ENCODE data around the gene ZNF415. TPM values are rescaled to one million over a fixed set of nuclear protein-coding genes. Genes with fewer than 3 reads are reported as not detected.

ZNF415 gene
- total and polyA plus RNA-seq, 8 donors = 7.2 to 24.8 (median 23.4) TPM

DNA sequence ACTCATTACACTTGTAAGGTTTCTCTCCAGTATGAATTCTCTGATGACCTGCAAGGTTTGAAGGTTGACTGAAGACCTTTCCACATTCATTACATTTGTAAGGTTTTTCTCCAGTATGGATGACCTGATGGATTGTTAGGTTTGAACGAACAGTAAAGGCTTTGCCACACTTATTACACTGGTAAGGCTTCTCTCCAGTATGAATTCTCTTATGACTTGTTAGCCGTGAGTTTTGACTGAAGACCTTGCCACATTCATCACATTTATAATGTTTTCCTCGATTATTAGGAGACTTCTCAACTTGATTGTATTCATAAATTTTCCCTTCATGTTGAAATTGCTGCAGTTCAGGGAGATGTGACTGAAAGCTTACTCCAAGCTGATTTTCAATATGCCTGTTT lies 33.0 kb upstream of the ZNF415 start:
- peaks cover 0 to 90% of the 10 kb centered on the region in 2 donors for H3K9me3 ChIP-seq
- no peak for DNase-seq
- no peak for ATAC-seq
- H3K36me3 ChIP-seq = peaks cover 0 to 20% of the 10 kb centered on the region in 2 donors
- TF ChIP-seq, protein P1, sequence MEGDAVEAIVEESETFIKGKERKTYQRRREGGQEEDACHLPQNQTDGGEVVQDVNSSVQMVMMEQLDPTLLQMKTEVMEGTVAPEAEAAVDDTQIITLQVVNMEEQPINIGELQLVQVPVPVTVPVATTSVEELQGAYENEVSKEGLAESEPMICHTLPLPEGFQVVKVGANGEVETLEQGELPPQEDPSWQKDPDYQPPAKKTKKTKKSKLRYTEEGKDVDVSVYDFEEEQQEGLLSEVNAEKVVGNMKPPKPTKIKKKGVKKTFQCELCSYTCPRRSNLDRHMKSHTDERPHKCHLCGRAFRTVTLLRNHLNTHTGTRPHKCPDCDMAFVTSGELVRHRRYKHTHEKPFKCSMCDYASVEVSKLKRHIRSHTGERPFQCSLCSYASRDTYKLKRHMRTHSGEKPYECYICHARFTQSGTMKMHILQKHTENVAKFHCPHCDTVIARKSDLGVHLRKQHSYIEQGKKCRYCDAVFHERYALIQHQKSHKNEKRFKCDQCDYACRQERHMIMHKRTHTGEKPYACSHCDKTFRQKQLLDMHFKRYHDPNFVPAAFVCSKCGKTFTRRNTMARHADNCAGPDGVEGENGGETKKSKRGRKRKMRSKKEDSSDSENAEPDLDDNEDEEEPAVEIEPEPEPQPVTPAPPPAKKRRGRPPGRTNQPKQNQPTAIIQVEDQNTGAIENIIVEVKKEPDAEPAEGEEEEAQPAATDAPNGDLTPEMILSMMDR (IDR thresholded peaks at IDR 0.05) = no peak
- no peaks in the 10 kb centered on the region for H3K4me1 ChIP-seq
- H3K27me3 ChIP-seq = no peaks in the 10 kb centered on the region
- H3K27ac ChIP-seq = no peak overlapping the region
- intact Hi-C loops (cut with DNase I) = no loop called here
- no peak overlapping the region for H3K4me3 ChIP-seq

- no peak overlapping the region for H3K4me3 ChIP-seq
- peaks cover 0 to 63% of the 10 kb centered on the region in 2 donors for H3K9me3 ChIP-seq
- no peak for DNase-seq
- H3K36me3 ChIP-seq = peaks cover 0 to 20% of the 10 kb centered on the region in 2 donors
- no peak for ATAC-seq
- peaks cover 0 to 19% of the 10 kb centered on the region in 2 donors for H3K4me1 ChIP-seq
- no peak overlapping the region for H3K27ac ChIP-seq
- intact Hi-C loops (cut with DNase I) = no loop called here
- H3K27me3 ChIP-seq = no peaks in the 10 kb centered on the region
- TF ChIP-seq, protein P1 (IDR thresholded peaks at IDR 0.05) = no peak
Measured at GRCh38 chr19:53161123-53161522, 28.4 kb upstream of the ZNF415 start.

- DNase-seq (no peak), ATAC-seq (no peak)
- peaks cover 0 to 19% of the 10 kb centered on the region in 2 donors for H3K4me1 ChIP-seq
- H3K27me3 ChIP-seq = no peaks in the 10 kb centered on the region
- peaks cover 0 to 58% of the 10 kb centered on the region in 2 donors for H3K9me3 ChIP-seq
- peaks cover 0 to 14% of the 10 kb centered on the region in 2 donors for H3K36me3 ChIP-seq
- intact Hi-C loops (cut with DNase I) = no loop called here
- H3K27ac ChIP-seq = no peak overlapping the region
- TF ChIP-seq, protein P1 (IDR thresholded peaks at IDR 0.05) = no peak
- no peak overlapping the region for H3K4me3 ChIP-seq
Measured at GRCh38 chr19:53160350-53160749, 27.6 kb upstream of the ZNF415 start.

GRCh38 chr19:53158119-53158656 lies 25.5 kb upstream of the ZNF415 start:
- intact Hi-C loops (cut with DNase I) = no loop called here
- Histone ChIP-seq H3K36me3 (peaks cover 0 to 18% of the 10 kb centered on the region in 2 donors), H3K27ac (peak overlapping the region; percentile 39 to 69), H3K4me1 (peaks cover 0 to 19% of the 10 kb centered on the region in 2 donors), H3K27me3 (no peaks in the 10 kb centered on the region), H3K4me3 (peak overlapping the region; percentile 64), H3K9me3 (peaks cover 0 to 44% of the 10 kb centered on the region in 2 donors)
- ATAC-seq (peak; percentile 66), DNase-seq (peak; percentile 19 to 84 (median 36))
- TF ChIP-seq, protein P1 (IDR thresholded peaks at IDR 0.05) = no peak

DNA sequence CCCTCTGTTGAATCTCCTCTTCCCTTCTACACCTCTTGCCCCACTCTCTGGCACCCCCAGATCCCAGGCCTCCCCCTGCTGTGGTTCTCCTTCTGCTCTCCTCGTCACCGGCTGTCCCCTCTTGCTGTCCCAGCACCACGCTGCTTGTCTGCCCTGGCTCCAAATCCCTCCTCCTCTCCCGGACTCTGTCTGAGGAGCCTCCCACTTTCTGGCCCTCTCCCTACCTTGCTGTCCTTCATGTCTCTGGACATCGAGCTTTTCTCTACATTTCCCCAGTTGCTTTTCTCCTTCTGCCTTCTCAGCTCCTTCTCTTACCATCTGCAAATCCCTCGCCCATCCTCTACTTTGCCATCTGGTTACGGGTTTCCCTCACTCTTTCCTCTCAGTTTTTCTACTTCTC lies 24.9 kb upstream of the ZNF415 start:
- Histone ChIP-seq H3K9me3 (peaks cover 0 to 44% of the 10 kb centered on the region in 2 donors), H3K27me3 (no peaks in the 10 kb centered on the region), H3K4me3 (peak overlapping the region; percentile 64), H3K27ac (peak overlapping the region; percentile 7 to 69), H3K36me3 (peaks cover 0 to 24% of the 10 kb centered on the region in 2 donors), H3K4me1 (peaks cover 0 to 19% of the 10 kb centered on the region in 2 donors)
- intact Hi-C loops (cut with DNase I) = no loop called here
- TF ChIP-seq, protein P1 (IDR thresholded peaks at IDR 0.05) = no peak
- ATAC-seq (no peak), DNase-seq (peak in 2 of 4 donors; percentile 4 to 20)

All from left lung (tissue), 10 donors.